ENCODE measurements around the gene SERPINB7.

Gene SERPINB7

DNA sequence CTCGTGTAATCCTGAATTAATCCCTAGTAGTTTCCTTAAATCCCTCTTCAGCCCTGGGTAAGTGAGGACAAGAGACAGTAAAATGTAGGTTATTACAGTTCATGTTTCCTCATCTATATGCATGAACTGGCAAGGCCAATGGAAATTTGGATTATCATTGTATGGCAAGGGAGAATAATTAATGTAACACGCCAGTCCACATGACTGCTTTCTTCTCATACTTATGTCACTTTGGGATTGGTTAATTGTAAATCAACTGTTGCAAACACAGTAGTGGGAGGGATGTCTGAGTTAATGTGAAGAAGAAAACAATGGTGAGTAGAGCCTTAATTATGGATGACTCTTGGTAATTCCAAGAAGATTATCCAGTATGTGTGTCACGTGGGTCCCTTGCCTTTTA lies 1.7 kb upstream of the SERPINB7 start:
- no peak overlapping the region for H3K4me2 ChIP-seq (ENCODE audit: insufficient read depth, low read length, poor library complexity, severe bottlenecking)
- no peak overlapping the region for H2BK5ac ChIP-seq (ENCODE audit: low read length)
- no peaks in the 10 kb centered on the region for H3K79me1 ChIP-seq (ENCODE audit: low read depth, low read length)
- H2AK5ac ChIP-seq (ENCODE audit: low read depth, low read length): no peak overlapping the region
- H3K27ac ChIP-seq (replicated peaks; ENCODE audit: low read length): no peak overlapping the region
- no peak for DNase-seq (ENCODE audit: low spot score)
- no peak overlapping the region for H3K14ac ChIP-seq (ENCODE audit: low read length)
- no peaks in the 10 kb centered on the region for H3K36me3 ChIP-seq (replicated peaks in 1 of 2; ENCODE audit: control insufficient read depth in 2 of 2, insufficient read depth in 2 of 2, low read length in 2 of 2)
- H3K4me1 ChIP-seq (ENCODE audit: control insufficient read depth in 2 of 2, insufficient read depth in 1 of 2, low read depth in 1 of 2, low read length in 2 of 2): no peaks in the 10 kb centered on the region
- no peak overlapping the region for H2BK120ac ChIP-seq (ENCODE audit: low read depth, low read length)
- H3K18ac ChIP-seq (ENCODE audit: low read length): no peak overlapping the region
- H4K8ac ChIP-seq (ENCODE audit: low read depth, low read length): no peak overlapping the region
- H3K4me3 ChIP-seq (ENCODE audit: low read length in 2 of 2): no peak overlapping the region
- no peak overlapping the region for H2BK12ac ChIP-seq (ENCODE audit: low read length)
- no peak overlapping the region for H3K9ac ChIP-seq (ENCODE audit: low read depth, low read length, poor library complexity)
- H3K4ac ChIP-seq (ENCODE audit: low read length): no peak overlapping the region
- no peaks in the 10 kb centered on the region for H3K27me3 ChIP-seq (ENCODE audit: control insufficient read depth in 3 of 3, insufficient read depth in 3 of 3, low read depth in 1 of 3, low read length in 3 of 3)
- H4K91ac ChIP-seq (ENCODE audit: low read depth, low read length, poor library complexity): no peak overlapping the region
- no peaks in the 10 kb centered on the region for H3K9me3 ChIP-seq (replicated peaks in 1 of 2; ENCODE audit: control insufficient read depth in 2 of 2, insufficient read depth in 1 of 2, low read depth in 1 of 2, low read length in 2 of 2)
- no peak overlapping the region for H2AFZ ChIP-seq (ENCODE audit: low read length)
- H2BK15ac ChIP-seq (ENCODE audit: low read length): no peak overlapping the region
- no peak overlapping the region for H3K23ac ChIP-seq (ENCODE audit: low read depth, low read length, poor library complexity)
- WGBS, 2 donors (ENCODE audit: extremely low coverage in 2 of 2, insufficient read length in 2 of 2, insufficient replicate concordance in 1 of 2): no CpG with 5 or more reads among the region's 3 CpGs

DNA sequence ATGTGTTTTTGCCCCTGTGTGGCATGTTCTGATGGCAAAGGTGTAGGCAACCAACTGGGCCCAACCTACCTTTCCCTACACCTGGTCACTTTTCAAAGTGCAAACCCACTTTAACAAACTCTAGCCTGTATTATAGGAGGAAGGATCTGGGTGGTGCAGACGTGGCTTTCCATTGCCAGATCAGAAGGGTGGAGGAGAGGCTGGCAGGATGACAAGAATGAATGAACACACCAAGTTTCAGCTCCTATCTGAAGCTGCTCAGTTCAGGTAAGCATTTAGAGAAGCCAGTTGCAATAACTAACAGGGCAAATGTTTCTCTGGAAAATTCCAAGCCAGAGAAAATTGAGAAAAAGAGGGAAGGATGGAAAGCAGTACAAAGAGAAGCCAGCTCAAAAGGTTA lies 707 bp upstream of the SERPINB7 start:
- Histone ChIP-seq H2AFZ (ENCODE audit: low read length) (no peak overlapping the region), H3K14ac (ENCODE audit: low read length) (no peak overlapping the region), H3K36me3 (replicated peaks in 1 of 2; ENCODE audit: control insufficient read depth in 2 of 2, insufficient read depth in 2 of 2, low read length in 2 of 2) (no peaks in the 10 kb centered on the region), H3K27me3 (ENCODE audit: control insufficient read depth in 3 of 3, insufficient read depth in 3 of 3, low read depth in 1 of 3, low read length in 3 of 3) (no peaks in the 10 kb centered on the region), H2BK12ac (ENCODE audit: low read length) (no peak overlapping the region), H2AK5ac (ENCODE audit: low read depth, low read length) (no peak overlapping the region), H4K91ac (ENCODE audit: low read depth, low read length, poor library complexity) (no peak overlapping the region), H2BK5ac (ENCODE audit: low read length) (no peak overlapping the region), H3K23ac (ENCODE audit: low read depth, low read length, poor library complexity) (no peak overlapping the region), H3K9me3 (replicated peaks in 1 of 2; ENCODE audit: control insufficient read depth in 2 of 2, insufficient read depth in 1 of 2, low read depth in 1 of 2, low read length in 2 of 2) (no peaks in the 10 kb centered on the region), H4K8ac (ENCODE audit: low read depth, low read length) (no peak overlapping the region), H3K9ac (ENCODE audit: low read depth, low read length, poor library complexity) (no peak overlapping the region), H3K4me1 (ENCODE audit: control insufficient read depth in 2 of 2, insufficient read depth in 1 of 2, low read depth in 1 of 2, low read length in 2 of 2) (no peaks in the 10 kb centered on the region), H3K18ac (ENCODE audit: low read length) (no peak overlapping the region), H3K4me2 (ENCODE audit: insufficient read depth, low read length, poor library complexity, severe bottlenecking) (no peak overlapping the region), H3K4ac (ENCODE audit: low read length) (no peak overlapping the region), H3K79me1 (ENCODE audit: low read depth, low read length) (no peaks in the 10 kb centered on the region), H3K4me3 (ENCODE audit: low read length in 2 of 2) (no peak overlapping the region), H2BK120ac (ENCODE audit: low read depth, low read length) (no peak overlapping the region), H2BK15ac (ENCODE audit: low read length) (no peak overlapping the region), H3K27ac (replicated peaks; ENCODE audit: low read length) (no peak overlapping the region)
- WGBS, 2 donors (ENCODE audit: extremely low coverage in 2 of 2, insufficient read length in 2 of 2, insufficient replicate concordance in 1 of 2): no CpG with 5 or more reads among the region's 1 CpG
- no peak for DNase-seq (ENCODE audit: low spot score)

DNA sequence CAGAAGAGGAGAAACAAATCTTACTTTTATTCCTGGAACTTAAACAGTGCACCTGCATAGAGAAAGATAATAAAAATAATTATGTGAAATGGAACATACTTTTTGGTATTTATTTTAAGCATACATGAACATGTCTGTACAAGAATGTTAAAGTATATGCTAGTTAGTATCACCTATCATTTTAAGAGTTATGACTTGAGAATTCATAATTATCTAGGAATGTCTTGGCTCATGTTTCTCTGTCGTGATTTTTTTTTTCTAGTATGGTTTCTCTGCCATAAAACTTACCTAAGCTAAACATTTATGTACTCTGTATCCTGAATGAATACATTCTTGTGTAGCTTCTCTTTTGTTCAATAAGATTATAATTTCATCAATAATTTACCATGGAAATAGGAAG lies 4.2 kb downstream of the SERPINB7 start:
- Histone ChIP-seq H3K23ac (ENCODE audit: low read depth, low read length, poor library complexity) (no peak overlapping the region), H3K4me2 (ENCODE audit: insufficient read depth, low read length, poor library complexity, severe bottlenecking) (no peak overlapping the region), H2BK5ac (ENCODE audit: low read length) (no peak overlapping the region), H3K27ac (replicated peaks; ENCODE audit: low read length) (no peak overlapping the region), H2AK5ac (ENCODE audit: low read depth, low read length) (no peak overlapping the region), H3K27me3 (ENCODE audit: control insufficient read depth in 3 of 3, insufficient read depth in 3 of 3, low read depth in 1 of 3, low read length in 3 of 3) (no peaks in the 10 kb centered on the region), H3K18ac (ENCODE audit: low read length) (no peak overlapping the region), H3K4me3 (ENCODE audit: low read length in 2 of 2) (no peak overlapping the region), H2AFZ (ENCODE audit: low read length) (no peak overlapping the region), H2BK120ac (ENCODE audit: low read depth, low read length) (no peak overlapping the region), H3K9me3 (replicated peaks in 1 of 2; ENCODE audit: control insufficient read depth in 2 of 2, insufficient read depth in 1 of 2, low read depth in 1 of 2, low read length in 2 of 2) (no peaks in the 10 kb centered on the region), H4K8ac (ENCODE audit: low read depth, low read length) (no peak overlapping the region), H3K36me3 (replicated peaks in 1 of 2; ENCODE audit: control insufficient read depth in 2 of 2, insufficient read depth in 2 of 2, low read length in 2 of 2) (no peaks in the 10 kb centered on the region), H2BK15ac (ENCODE audit: low read length) (no peak overlapping the region), H2BK12ac (ENCODE audit: low read length) (no peak overlapping the region), H3K14ac (ENCODE audit: low read length) (no peak overlapping the region), H3K4ac (ENCODE audit: low read length) (no peak overlapping the region), H3K4me1 (ENCODE audit: control insufficient read depth in 2 of 2, insufficient read depth in 1 of 2, low read depth in 1 of 2, low read length in 2 of 2) (no peaks in the 10 kb centered on the region), H3K9ac (ENCODE audit: low read depth, low read length, poor library complexity) (no peak overlapping the region), H3K79me1 (ENCODE audit: low read depth, low read length) (no peaks in the 10 kb centered on the region), H4K91ac (ENCODE audit: low read depth, low read length, poor library complexity) (no peak overlapping the region)
- no CpG with 5 or more reads among the region's 1 CpG for whole genome bisulfite sequencing, 2 donors (ENCODE audit: extremely low coverage in 2 of 2, insufficient read length in 2 of 2, insufficient replicate concordance in 1 of 2)
- no peak for DNase-seq (ENCODE audit: low spot score)

DNA sequence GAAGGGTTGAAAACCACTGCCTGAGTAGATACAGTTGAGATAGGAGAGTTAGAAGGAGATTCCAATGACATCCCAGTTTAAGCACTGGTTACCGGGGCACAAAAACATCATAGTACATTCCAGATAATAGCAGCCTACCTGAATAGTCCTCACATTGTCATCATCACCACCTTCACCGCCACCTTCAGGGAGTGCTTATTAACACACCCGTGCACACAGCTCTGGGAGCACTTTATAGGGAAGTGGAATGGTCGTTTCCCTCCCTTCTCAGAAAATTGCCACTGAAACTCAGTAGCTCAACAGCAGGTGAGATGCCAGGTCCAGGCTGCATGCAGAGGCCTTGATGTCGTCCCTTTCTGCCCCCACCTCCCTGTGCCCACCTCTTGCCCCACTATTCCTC lies 8.2 kb downstream of the SERPINB7 start:
- no peak for DNase-seq (ENCODE audit: low spot score)
- Histone ChIP-seq H3K36me3 (replicated peaks in 1 of 2; ENCODE audit: control insufficient read depth in 2 of 2, insufficient read depth in 2 of 2, low read length in 2 of 2) (no peaks in the 10 kb centered on the region), H2AK5ac (ENCODE audit: low read depth, low read length) (no peak overlapping the region), H3K27me3 (ENCODE audit: control insufficient read depth in 3 of 3, insufficient read depth in 3 of 3, low read depth in 1 of 3, low read length in 3 of 3) (no peaks in the 10 kb centered on the region), H3K18ac (ENCODE audit: low read length) (no peak overlapping the region), H2BK12ac (ENCODE audit: low read length) (no peak overlapping the region), H3K4me3 (ENCODE audit: low read length in 2 of 2) (no peak overlapping the region), H3K9me3 (replicated peaks in 1 of 2; ENCODE audit: control insufficient read depth in 2 of 2, insufficient read depth in 1 of 2, low read depth in 1 of 2, low read length in 2 of 2) (no peaks in the 10 kb centered on the region), H3K79me1 (ENCODE audit: low read depth, low read length) (no peaks in the 10 kb centered on the region), H3K27ac (replicated peaks; ENCODE audit: low read length) (no peak overlapping the region), H2BK120ac (ENCODE audit: low read depth, low read length) (no peak overlapping the region), H2AFZ (ENCODE audit: low read length) (no peak overlapping the region), H3K4me2 (ENCODE audit: insufficient read depth, low read length, poor library complexity, severe bottlenecking) (no peak overlapping the region), H3K23ac (ENCODE audit: low read depth, low read length, poor library complexity) (no peak overlapping the region), H2BK15ac (ENCODE audit: low read length) (no peak overlapping the region), H3K4ac (ENCODE audit: low read length) (no peak overlapping the region), H3K14ac (ENCODE audit: low read length) (no peak overlapping the region), H3K9ac (ENCODE audit: low read depth, low read length, poor library complexity) (no peak overlapping the region), H4K91ac (ENCODE audit: low read depth, low read length, poor library complexity) (no peak overlapping the region), H2BK5ac (ENCODE audit: low read length) (no peak overlapping the region), H3K4me1 (ENCODE audit: control insufficient read depth in 2 of 2, insufficient read depth in 1 of 2, low read depth in 1 of 2, low read length in 2 of 2) (no peaks in the 10 kb centered on the region), H4K8ac (ENCODE audit: low read depth, low read length) (no peak overlapping the region)
- no CpG with 5 or more reads among the region's 5 CpGs for WGBS, 2 donors (ENCODE audit: extremely low coverage in 2 of 2, insufficient read length in 2 of 2, insufficient replicate concordance in 1 of 2)

Measured in neuronal stem cell (in vitro differentiated cells).